Neuronal stem cell (in vitro differentiated cells): ENCODE data around the gene RC3H1.
A peak's percentile ranks its signal among the peaks of the same experiment; 100 is the strongest.
"Not testable (repeated sequence)": the region's sequence is repeated elsewhere in the genome, so short reads cannot be mapped to it uniquely, and the experiment has no call there.

Experiments used
- DNase-seq: peaks from one replicate; pipeline ENCODE4 v3.0.0-alpha.2; 2013; ENCODE audit warnings: low spot score
- H2AFZ ChIP-seq: one replicate; pipeline ENCODE4 v1.6.1; 2013; ENCODE audit warnings: mild to moderate bottlenecking, low read length, inconsistent platforms
- H2AK5ac ChIP-seq: 2 replicates; pipeline ENCODE4 v1.6.1; 2013; ENCODE audit warnings: low read depth, mild to moderate bottlenecking, inconsistent platforms, low read length, moderate library complexity, mixed read lengths
- H2BK120ac ChIP-seq: 2 replicates; pipeline ENCODE4 v1.6.1; 2013; ENCODE audit warnings: low read depth, mild to moderate bottlenecking, inconsistent platforms, low read length, moderate library complexity, mixed read lengths
- H2BK12ac ChIP-seq: one replicate; pipeline ENCODE4 v1.6.1; 2013; ENCODE audit warnings: low read length, inconsistent platforms
- H2BK15ac ChIP-seq: 2 replicates; pipeline ENCODE4 v1.6.1; 2013; ENCODE audit warnings: mild to moderate bottlenecking, low read length, inconsistent platforms, mixed read lengths
- H2BK5ac ChIP-seq: one replicate; pipeline ENCODE4 v1.6.1; 2013; ENCODE audit warnings: inconsistent platforms, mild to moderate bottlenecking, low read length, moderate library complexity
- H3K14ac ChIP-seq: one replicate; pipeline ENCODE4 v1.6.1; 2013; ENCODE audit warnings: low read length, inconsistent platforms
- H3K18ac ChIP-seq: 2 replicates; pipeline ENCODE4 v1.6.1; 2013; ENCODE audit warnings: low read length, inconsistent platforms
- H3K23ac ChIP-seq: 2 replicates; pipeline ENCODE4 v1.6.1; 2013; ENCODE audit warnings: low read depth, mild to moderate bottlenecking, mixed read lengths, low read length, inconsistent platforms; ENCODE audit not compliant: poor library complexity
- H3K27ac ChIP-seq: replicated peaks from 3 replicates; pipeline ENCODE4 v1.5.1; 2013; ENCODE audit warnings: low read length, inconsistent platforms
- H3K27me3 ChIP-seq, 3 experiments: 2 replicates each; pipeline ENCODE4 v1.6.1; 2013; ENCODE audit warnings: low read length in 3 of 3, mild to moderate bottlenecking in 2 of 3, inconsistent platforms in 1 of 3, low read depth in 1 of 3, mixed read lengths in 1 of 3, moderate library complexity in 1 of 3; ENCODE audit not compliant: control insufficient read depth in 3 of 3, insufficient read depth in 3 of 3
- H3K36me3 ChIP-seq, 2 donors: replicated peaks in 1 of 2; 2 replicates each; pipeline ENCODE4 v1.6.1; 2013; ENCODE audit warnings: low read length in 2 of 2; ENCODE audit not compliant: control insufficient read depth in 2 of 2, insufficient read depth in 2 of 2
- H3K4ac ChIP-seq: 2 replicates; pipeline ENCODE4 v1.6.1; 2013; ENCODE audit warnings: inconsistent platforms, mild to moderate bottlenecking, low read length, moderate library complexity
- H3K4me1 ChIP-seq, 2 donors: 1 replicate in 1 of 2; 2 replicates in 1 of 2; pipeline ENCODE4 v1.6.1; 2013; ENCODE audit warnings: low read length in 2 of 2, low read depth in 1 of 2; ENCODE audit not compliant: control insufficient read depth in 2 of 2, insufficient read depth in 1 of 2
- H3K4me2 ChIP-seq: one replicate; pipeline ENCODE4 v1.6.1; 2013; ENCODE audit warnings: mild to moderate bottlenecking, low read length, inconsistent platforms; ENCODE audit not compliant: insufficient read depth, poor library complexity, severe bottlenecking
- H3K4me3 ChIP-seq, 2 donors: 2 replicates each; pipeline ENCODE4 v1.5.1; 2013; ENCODE audit warnings: low read length in 2 of 2, mild to moderate bottlenecking in 2 of 2, inconsistent platforms in 1 of 2, moderate library complexity in 1 of 2
- H3K79me1 ChIP-seq: one replicate; pipeline ENCODE4 v1.6.1; 2013; ENCODE audit warnings: low read depth, mild to moderate bottlenecking, inconsistent platforms, low read length, moderate library complexity
- H3K9ac ChIP-seq: one replicate; pipeline ENCODE4 v1.6.1; 2013; ENCODE audit warnings: mild to moderate bottlenecking, low read depth, low read length, inconsistent platforms; ENCODE audit not compliant: poor library complexity
- H3K9me3 ChIP-seq, 2 donors: replicated peaks in 1 of 2; 2 replicates each; pipeline versions ENCODE3 to v1.6.1; 2013; ENCODE audit warnings: low read length in 2 of 2, mild to moderate bottlenecking in 2 of 2, inconsistent platforms in 1 of 2, low read depth in 1 of 2, mixed read lengths in 1 of 2, moderate library complexity in 1 of 2; ENCODE audit not compliant: control insufficient read depth in 2 of 2, insufficient read depth in 1 of 2
- H4K8ac ChIP-seq: one replicate; pipeline ENCODE4 v1.6.1; 2013; ENCODE audit warnings: low read depth, mild to moderate bottlenecking, inconsistent platforms, low read length, moderate library complexity
- H4K91ac ChIP-seq: one replicate; pipeline ENCODE4 v1.6.1; 2013; ENCODE audit warnings: low read length, low read depth, mild to moderate bottlenecking, inconsistent platforms; ENCODE audit not compliant: poor library complexity
- WGBS, 2 donors: extraction: QIAGEN DNeasy Blood & Tissue Kit; methylation state at CpG; one replicate each; pipeline ENCODE4 v1.1.7; 2013; ENCODE audit warnings: missing lambda C conversion rate in 2 of 2, mixed read lengths in 1 of 2; ENCODE audit not compliant: insufficient read length in 2 of 2, insufficient replicate concordance in 1 of 2; ENCODE audit errors: extremely low coverage in 2 of 2; 5-methylcytosine and 5-hydroxymethylcytosine counted together

RC3H1 gene

DNA sequence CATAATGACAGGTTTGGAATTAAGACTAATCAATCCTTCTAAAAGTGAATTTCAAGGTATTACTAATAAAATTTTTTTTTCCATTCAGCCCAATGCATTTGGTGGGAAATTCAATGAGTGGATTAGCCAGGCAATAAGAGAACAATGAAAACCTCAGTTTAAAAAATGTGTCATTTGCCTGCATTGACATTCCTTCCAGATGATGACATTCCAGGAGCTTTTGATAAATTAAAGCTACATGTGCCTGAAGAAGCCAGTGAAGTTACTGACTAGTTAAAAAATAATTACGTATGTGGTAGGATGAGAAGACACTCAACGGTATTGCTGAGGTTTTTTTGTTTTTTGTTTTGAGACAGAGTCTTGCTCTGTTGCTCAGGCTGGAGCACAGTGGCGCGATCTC lies 37.9 kb upstream of the RC3H1 start:
- no peak for DNase-seq
- no peak overlapping the region for H3K4me3 ChIP-seq
- H3K9me3 ChIP-seq = no peaks in the 10 kb centered on the region
- H3K14ac ChIP-seq = no peak overlapping the region
- H2AFZ ChIP-seq = no peak overlapping the region
- WGBS, 2 donors = no CpG with 5 or more reads among the region's 4 CpGs
- H2AK5ac ChIP-seq = no peak overlapping the region
- H3K18ac ChIP-seq = no peak overlapping the region
- no peaks in the 10 kb centered on the region for H3K36me3 ChIP-seq
- H4K8ac ChIP-seq = no peak overlapping the region
- no peak overlapping the region for H2BK120ac ChIP-seq
- H3K4ac ChIP-seq = no peak overlapping the region
- H3K9ac ChIP-seq = no peak overlapping the region
- no peaks in the 10 kb centered on the region for H3K4me1 ChIP-seq
- H3K27me3 ChIP-seq = no peaks in the 10 kb centered on the region
- no peak overlapping the region for H2BK12ac ChIP-seq
- H3K23ac ChIP-seq = no peak overlapping the region
- no peak overlapping the region for H3K4me2 ChIP-seq
- no peak overlapping the region for H2BK5ac ChIP-seq
- H4K91ac ChIP-seq = no peak overlapping the region
- no peak overlapping the region for H3K27ac ChIP-seq
- H2BK15ac ChIP-seq = no peak overlapping the region
- no peaks in the 10 kb centered on the region for H3K79me1 ChIP-seq

DNA sequence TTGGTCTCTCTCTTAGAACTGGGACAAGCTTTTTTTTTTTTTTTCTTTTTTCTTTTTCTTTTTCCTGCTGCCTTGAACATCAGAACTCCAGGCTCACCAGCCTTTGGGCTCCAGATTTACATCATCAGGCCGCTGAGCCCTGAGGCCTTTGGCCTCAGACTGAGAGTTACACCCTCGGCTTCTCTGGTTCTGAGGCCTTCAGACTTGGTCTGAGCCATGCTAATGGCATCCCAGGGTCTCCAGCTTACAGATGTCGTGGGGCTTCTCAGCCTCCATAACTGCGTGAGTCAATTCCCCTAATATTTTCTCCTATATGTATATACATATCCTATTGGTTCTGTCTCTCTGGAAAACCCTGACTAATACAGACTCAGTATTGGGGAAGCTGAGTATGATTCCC lies 36.5 kb upstream of the RC3H1 start:
- Histone ChIP-seq H2AK5ac (no peak overlapping the region), H3K36me3 (no peaks in the 10 kb centered on the region), H3K4me2 (no peak overlapping the region), H2BK120ac (no peak overlapping the region), H3K4me1 (no peaks in the 10 kb centered on the region), H3K23ac (no peak overlapping the region), H3K4me3 (no peak overlapping the region), H3K9ac (no peak overlapping the region), H2BK5ac (no peak overlapping the region), H2BK12ac (no peak overlapping the region), H2AFZ (no peak overlapping the region), H3K18ac (no peak overlapping the region), H4K8ac (no peak overlapping the region), H3K27ac (no peak overlapping the region), H3K14ac (no peak overlapping the region), H3K4ac (no peak overlapping the region), H3K79me1 (no peaks in the 10 kb centered on the region), H3K27me3 (no peaks in the 10 kb centered on the region), H3K9me3 (no peaks in the 10 kb centered on the region), H2BK15ac (no peak overlapping the region), H4K91ac (no peak overlapping the region)
- DNase-seq = no peak
- WGBS, 2 donors = no CpG with 5 or more reads among the region's 4 CpGs

DNA sequence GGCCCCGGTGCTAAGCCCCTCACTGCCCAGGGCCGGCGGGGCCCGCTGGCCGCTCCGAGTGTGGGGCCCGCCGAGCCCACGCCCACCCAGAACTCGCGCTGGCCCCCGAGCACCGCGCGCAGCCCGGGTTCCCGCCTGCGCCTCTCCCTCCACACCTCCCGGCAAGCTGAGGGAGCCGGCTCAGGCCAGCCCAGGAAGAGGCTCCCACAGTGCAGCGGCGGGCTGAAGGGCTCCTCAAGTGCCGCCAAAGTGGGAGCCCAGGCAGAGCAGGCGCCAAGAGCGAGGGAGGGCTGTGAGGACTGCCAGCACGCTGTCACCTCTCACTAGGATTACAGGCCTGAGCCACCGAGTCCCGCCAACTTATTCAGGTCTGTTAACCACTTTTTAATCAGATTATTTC lies 34.5 kb upstream of the RC3H1 start:
- not testable (repeated sequence) for H4K8ac ChIP-seq, H2BK5ac ChIP-seq, H3K18ac ChIP-seq, DNase-seq, H3K79me1 ChIP-seq, H3K27me3 ChIP-seq, H3K9ac ChIP-seq, H2BK12ac ChIP-seq, H3K4me3 ChIP-seq, H2AK5ac ChIP-seq, H3K4me2 ChIP-seq, H2BK120ac ChIP-seq, H3K9me3 ChIP-seq, H3K14ac ChIP-seq, H3K4me1 ChIP-seq, H2BK15ac ChIP-seq, H4K91ac ChIP-seq, H3K36me3 ChIP-seq, H2AFZ ChIP-seq, H3K23ac ChIP-seq, H3K27ac ChIP-seq, H3K4ac ChIP-seq
- WGBS, 2 donors = no CpG with 5 or more reads among the region's 28 CpGs

DNA sequence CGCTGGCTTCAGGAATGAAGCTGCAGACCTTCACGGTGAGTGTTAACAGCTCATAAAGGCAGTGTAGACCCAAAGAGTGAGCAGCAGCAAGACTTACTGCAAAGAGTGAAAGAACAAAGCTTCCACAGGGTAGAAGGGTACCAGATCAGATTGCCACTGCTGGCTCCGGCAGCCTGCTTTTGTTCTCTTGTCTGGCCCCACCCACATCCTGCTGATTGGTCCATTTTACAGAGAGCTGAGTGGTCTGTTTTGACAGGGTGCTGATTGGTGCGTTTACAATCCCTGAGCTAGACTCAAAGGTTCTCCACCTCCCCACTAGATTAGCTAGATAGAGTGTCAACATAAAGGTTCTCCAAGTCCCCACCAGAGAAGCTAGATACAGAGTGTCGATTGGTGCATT lies 33.6 kb upstream of the RC3H1 start:
- not testable (repeated sequence) for H3K36me3 ChIP-seq, H3K4me2 ChIP-seq, H2BK120ac ChIP-seq, H3K14ac ChIP-seq, H3K27ac ChIP-seq, H2BK15ac ChIP-seq, H2BK5ac ChIP-seq, H3K4ac ChIP-seq, H4K91ac ChIP-seq, H3K79me1 ChIP-seq, H3K4me3 ChIP-seq, DNase-seq, H3K27me3 ChIP-seq, H4K8ac ChIP-seq, H3K18ac ChIP-seq, H3K23ac ChIP-seq, H2BK12ac ChIP-seq, H2AK5ac ChIP-seq, H3K9me3 ChIP-seq, H3K9ac ChIP-seq, H3K4me1 ChIP-seq
- no CpG with 5 or more reads among the region's 5 CpGs for WGBS, 2 donors
- peak overlapping the region; percentile 61 for H2AFZ ChIP-seq
